Stimulated activated CD8-positive, alpha-beta memory T cell treated with anti-CD3 and anti-CD28 coated beads, Interleukin-12 subunit alpha, Interleukin-12 subunit beta, amount 100 ng/mL, for 1 hour (primary cell): Measurements from ENCODE around the gene DENND2D.
A peak's percentile ranks its signal among the peaks of the same experiment; 100 is the strongest.
"Not testable (repeated sequence)": the region's sequence is repeated elsewhere in the genome, so short reads cannot be mapped to it uniquely, and the experiment has no call there.

ENCODE experiments used
- DNase-seq: peaks from one replicate; pipeline ENCODE4 v3.0.0-alpha.2; 2020; ENCODE audit warnings: low read depth

DENND2D gene

GRCh38 chr1:111221633-111222291, 21.3 kb upstream of the DENND2D start:
- DNase-seq, result no peak

DNA sequence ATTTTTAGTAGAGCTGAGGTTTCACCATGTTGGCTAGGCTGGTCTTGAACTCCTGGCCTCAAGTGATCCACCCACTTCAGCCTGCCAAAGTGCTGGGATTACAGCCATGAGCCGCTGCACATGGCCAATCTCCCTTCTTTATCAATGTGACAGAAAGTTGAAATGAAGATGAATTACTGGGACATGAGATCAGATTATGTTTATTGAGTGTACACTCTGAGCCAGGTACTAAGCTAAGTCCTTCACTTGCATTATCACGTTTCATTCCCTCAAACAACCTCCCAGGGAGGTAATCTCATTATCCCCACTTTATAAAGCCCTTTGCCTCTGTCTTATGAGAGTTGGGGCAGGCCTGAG, 20.8 kb upstream of the DENND2D start:
- DNase-seq, result no peak

DNA sequence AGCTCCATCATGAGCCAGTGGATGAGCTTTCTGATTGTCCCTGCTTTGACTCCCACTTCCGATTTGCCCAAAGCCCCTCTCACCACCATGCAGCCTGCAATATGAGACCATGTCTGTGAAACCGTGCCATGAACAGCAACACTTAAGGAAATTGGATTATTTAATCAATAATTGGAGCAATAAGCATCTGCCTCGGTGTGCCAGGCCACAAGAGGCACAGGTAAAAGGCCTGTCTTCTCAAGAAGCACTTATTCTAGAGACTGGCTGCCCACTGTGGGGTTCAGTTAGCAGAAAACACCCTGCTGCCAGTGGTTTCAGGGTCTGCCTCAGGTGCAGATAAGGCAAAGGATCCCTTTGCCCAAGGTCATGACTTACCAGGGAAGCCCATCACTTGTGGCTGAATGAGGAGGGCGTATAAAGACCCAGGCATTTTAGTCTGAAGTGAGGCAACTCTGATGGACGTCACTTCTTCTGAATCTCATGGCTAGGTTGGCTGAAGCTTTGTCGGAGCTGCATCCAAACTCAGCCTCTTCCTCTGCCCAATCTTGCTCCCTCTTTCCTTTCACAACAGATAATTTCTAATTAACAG, 19.9 kb upstream of the DENND2D start:
- no peak for DNase-seq

- no peak for DNase-seq
These were observed 19.3 kb upstream of the DENND2D start for GRCh38 chr1:111219557-111220286.

DNA sequence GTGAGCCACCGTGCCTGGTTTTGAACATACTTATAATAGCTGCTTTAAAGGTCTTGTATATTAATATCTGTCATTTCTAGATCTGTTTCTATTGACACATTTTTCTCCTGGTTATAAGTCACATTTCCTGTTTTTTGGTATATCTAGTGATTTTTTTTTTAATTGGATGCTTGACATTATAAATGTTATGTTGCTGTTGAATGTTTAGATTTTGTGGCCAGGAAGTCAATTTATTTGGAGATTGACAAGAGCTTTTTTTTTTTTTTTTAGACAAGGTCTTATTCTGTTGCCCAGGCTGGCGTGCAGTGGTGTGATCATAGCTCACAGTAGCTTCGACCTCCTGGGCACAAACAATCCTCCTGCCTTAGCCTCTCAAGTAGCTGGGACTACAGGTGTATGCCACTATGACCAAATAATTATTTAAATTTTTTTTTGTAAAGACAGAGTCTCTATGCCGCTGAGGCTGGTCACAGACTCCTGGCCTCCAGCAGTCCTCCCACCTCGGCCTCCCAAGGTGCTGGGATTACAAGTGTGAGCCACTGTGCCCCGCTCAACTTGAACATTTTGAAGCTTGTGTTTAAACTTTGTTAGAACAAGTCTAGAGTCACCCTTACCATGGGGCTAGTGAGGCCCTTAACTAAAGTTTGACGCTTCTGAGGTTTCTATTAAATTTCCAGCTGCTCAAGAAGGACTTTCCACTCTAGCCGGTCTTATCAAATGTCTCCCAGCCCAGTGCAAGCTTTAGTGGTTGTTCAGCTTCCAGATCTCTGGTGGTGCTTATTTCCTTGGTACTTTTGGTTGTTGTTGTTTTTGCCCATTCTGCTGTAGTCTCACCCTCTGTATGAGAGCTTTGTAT, 18.5 kb upstream of the DENND2D start:
- no peak for DNase-seq

DNA sequence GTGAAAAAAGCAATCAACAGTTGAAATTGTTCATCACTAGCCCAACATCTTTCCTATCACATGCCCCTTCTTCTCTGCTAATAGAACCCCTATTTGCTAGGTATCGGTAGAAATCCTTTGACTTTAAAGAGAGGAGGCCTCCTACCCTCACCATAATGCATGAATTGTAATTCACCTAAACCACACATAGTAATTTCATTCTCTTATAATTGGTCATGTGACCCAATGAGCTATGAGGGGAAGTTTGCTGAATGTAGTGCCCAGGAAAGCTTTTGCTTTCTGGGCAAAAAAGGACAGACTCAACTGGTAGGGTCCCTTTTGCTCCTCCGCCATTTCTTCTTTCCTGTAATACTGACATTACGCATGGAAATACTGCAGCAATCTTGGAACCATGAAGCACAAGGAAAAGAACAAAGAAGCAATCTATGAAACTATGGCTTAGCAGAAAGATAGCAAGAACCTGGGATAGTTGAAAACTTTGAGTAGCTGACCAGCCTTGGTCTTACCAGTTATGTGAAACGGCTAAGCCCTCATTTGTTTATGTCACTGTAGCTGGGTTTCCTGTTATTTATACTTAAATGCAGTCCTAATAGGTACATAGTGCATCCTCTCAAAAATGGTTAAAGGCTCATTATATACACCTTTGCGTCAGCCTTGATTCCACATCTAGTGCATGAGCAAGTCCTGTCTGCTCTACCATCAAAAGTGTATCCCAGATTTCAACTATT, 16.9 kb upstream of the DENND2D start:
- no peak for DNase-seq

DNA sequence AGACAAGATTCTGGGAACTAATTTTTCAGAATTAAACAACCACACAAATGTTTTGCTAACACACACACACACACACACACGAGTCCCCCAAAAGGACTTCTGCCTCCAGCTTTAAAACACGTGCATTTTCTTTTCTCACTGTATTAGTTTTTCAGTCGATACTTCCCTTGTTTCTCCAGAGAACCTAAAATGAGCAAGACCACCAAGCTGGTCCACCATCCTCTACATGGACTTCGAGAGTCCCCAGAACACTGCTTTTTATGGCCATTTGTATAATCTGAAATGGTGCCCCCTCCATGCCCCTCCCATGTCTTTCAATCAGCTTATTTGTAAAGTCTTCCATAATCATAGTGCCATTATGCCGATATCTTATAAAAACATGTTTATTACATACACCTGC, 16.3 kb upstream of the DENND2D start:
- no peak for DNase-seq

- not testable (repeated sequence) for DNase-seq
These were observed 14.8 kb upstream of the DENND2D start for GRCh38 chr1:111215285-111215684.

GRCh38 chr1:111214884-111215283, 14.4 kb upstream of the DENND2D start:
- peak; percentile 39 for DNase-seq

DNA sequence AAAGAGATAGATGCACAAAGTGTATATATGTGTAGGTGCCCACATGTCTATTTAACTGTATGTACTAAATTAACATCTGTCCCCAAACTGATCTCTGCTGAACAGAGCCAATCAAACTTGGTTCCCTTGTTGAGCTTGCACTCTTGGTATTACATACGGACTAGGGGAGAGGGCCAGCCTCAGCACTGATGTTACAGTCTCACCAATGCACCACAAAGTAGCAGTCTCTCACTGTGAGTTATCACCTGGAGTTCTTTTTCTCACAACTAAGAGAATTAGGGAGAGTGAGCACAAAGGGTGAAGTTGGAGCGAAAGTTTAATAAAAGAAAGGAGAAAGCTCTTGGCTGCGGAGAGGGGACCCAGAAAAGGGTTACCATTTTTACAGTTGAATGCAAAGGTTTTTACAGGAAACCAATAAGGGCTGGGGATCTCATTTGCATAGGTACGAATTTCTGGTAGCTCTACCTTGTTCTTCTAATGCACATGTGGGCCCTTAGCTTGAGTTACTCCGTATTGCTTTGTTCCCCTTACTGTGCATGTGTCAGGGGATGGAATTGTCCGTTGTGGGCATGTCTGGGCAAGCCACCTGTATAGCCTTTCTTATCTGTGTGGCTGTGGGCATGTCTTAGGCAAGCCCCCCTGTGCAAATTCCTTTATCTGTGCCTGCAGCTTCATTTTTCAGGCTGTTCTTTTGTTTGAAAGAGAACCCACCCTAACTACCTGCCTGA, 13.8 kb upstream of the DENND2D start:
- no peak for DNase-seq

DNA sequence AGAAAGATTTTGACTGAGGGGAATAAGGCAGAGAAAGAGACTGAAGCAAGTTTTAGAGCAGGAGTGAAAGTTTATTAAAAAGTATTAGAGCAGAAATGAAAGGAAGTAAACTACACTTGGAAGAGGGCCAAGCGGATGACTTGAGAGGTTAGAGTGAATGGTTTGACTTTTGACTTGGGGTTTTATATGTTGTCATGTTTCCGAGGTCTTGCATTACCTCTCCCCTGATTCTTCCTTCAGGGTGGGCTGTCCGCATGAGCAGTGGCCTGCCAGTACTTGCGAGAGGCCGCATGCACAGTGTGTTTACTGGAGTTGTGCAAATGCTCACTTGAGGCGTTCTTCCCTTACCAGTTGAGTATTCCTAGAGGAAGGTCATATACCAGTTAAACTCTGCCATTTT, 13.0 kb upstream of the DENND2D start:
- DNase-seq, result no peak

DNA sequence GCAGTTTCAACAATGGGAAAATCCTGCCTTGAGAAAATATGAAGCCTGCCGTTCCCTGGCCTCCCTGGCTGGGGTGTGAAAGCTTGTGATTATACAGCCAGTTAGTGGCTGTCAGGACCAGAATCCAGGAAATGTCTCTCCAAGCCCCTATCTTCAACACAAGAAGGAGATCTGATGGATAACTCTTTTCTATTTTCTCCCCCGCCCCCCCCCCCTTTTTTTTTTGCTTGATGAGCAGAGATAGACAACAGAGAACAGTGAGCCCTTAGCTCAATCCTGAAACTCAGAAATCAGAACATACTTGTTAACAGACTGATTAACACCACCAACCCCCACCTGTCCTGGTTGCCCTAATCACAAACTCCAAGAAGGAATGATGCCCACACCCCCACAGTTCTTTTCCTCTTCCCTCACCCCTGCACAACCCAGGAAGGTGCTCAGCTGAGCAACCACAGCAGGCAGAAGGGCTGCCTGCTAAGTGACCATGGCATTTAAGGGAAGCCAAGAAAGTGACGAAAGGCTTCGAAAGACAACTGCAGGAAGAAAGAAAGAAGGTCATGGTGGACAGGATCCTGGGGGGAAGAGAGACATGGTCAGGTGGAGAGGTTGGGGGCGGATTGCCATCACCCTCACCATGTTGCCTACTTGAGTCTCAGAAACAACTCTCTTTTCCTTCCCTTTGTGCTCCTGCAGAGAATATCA, 12.3 kb upstream of the DENND2D start:
- no peak for DNase-seq

DNA sequence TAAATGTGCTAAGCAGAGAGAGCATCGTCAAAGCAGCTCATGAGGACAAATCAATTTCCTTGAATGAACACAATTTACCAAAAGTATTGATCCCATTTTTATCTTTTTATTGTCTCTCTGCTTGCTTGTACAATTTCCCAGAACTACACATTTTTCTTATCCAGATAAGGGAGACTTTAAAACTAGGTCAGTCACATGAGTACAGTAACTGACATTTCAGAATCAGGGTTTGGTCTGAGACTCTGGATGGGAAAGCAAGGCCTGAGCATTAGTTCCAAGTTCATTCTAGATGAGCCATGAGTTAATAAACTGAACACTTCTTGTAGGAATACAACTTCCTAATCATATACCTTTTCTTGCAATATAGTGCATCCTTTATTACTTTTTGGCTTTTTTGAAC, 11.5 kb upstream of the DENND2D start:
- no peak for DNase-seq

- DNase-seq, result no peak
These were observed 9.2 kb upstream of the DENND2D start for GRCh38 chr1:111209622-111210021.

GRCh38 chr1:111208921-111209320, 8.5 kb upstream of the DENND2D start:
- no peak for DNase-seq

- no peak for DNase-seq
These were observed 5.2 kb upstream of the DENND2D start for GRCh38 chr1:111205714-111206050.

- no peak for DNase-seq
These were observed 4.7 kb upstream of the DENND2D start for GRCh38 chr1:111204983-111205713.

DNA sequence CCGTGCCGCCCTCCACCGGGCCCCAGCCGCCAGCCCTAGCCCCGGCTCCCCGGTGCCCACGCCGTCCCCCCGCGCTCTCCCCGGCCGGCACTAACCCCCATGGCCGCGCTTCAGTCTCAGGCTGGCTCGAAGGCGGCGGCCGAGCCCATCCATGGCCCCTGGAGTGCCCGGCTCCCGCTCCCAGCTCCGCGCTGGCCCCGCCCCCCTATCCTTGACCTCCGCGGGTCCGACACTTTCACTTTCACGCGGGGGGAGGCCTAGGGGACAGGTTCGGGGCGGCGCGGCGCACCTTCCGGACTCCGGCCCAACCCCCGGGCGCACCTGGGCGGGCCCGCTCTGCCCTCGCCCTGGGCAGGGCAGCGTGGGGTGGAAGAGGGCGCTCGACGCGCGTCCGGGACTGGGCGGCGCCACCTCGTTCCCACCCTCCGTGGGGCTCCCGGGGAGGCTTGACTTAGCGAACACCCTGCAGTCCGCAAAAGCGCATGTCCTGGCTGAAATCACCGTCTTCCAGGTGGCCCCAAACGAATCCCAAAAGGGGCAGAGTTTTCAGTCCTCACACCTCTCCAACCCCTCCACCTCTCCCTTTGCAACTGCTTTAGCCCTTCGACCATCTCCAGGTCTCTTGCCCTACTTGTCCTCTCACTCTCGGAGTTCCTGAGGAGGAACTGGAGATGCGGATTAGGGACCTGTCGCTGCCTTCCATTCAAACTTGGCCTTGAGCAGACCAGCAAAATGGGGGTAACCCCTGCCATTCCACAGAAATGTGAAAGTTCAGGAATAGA, 3.9 kb upstream of the DENND2D start:
- DNase-seq, result peak; percentile 64

GRCh38 chr1:111203681-111204200, 3.3 kb upstream of the DENND2D start:
- DNase-seq, result peak; percentile 77
